Measurements from ENCODE around the gene TAF1C.

The TAF1C gene

DNA sequence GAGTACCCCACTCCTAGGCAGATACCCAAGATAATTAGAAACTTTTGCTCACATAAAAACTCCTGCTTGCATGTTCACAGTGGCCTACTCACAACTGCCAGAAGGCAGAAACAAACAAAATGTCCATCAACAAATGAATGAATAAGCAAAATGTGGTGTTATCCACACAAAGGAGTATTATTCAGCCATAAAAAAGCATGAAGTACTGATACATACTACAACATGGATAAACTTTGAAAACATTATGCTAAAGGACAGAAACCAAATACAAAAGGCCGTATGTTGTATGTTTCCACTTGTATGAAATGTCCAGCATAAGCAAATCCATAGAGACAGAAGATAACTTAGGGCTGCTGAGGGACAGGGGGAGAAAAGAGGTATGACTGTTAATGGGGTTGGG lies 43.8 kb downstream of the TAF1C start:
- Histone ChIP-seq H3K9me3 (ENCODE audit: insufficient read depth, low read depth, low read length) (no peaks in the 10 kb centered on the region), H3F3A (ENCODE audit: low read depth) (no peaks in the 10 kb centered on the region; the same call in 1 of the 2 replicates), H3K4me1 (ENCODE audit: insufficient read depth, low read length, poor library complexity, severe bottlenecking) (peaks cover 37% of the 10 kb centered on the region), H3K4me2 (ENCODE audit: low read depth, low read length, poor library complexity, severe bottlenecking) (peak overlapping the region; percentile 89), H3K4me3 (ENCODE audit: low read length, poor library complexity, severe bottlenecking) (peak overlapping the region; percentile 82), H3K79me2 (ENCODE audit: insufficient read depth, low read length) (peaks cover 56% of the 10 kb centered on the region), H2AFZ (ENCODE audit: low read length) (no peak overlapping the region), H3K36me3 (ENCODE audit: insufficient read depth, low read length) (no peaks in the 10 kb centered on the region), H3K27me3 (ENCODE audit: insufficient read depth, low read length, poor library complexity, severe bottlenecking) (no peaks in the 10 kb centered on the region), H4K20me1 (ENCODE audit: insufficient read depth, low read length, poor library complexity, severe bottlenecking) (peaks cover 16% of the 10 kb centered on the region), H3K9ac (ENCODE audit: low read depth, low read length, poor library complexity, severe bottlenecking) (peak overlapping the region; percentile 79), H3K9me2 (replicated peaks; ENCODE audit: low read depth, low read length) (no peaks in the 10 kb centered on the region)
- TF ChIP-seq EZH2phosphoT487 (IDR thresholded peaks at IDR 0.05; ENCODE audit: borderline replicate concordance) = no peak
- no peak for TF ChIP-seq CTCF (conservative IDR thresholded peaks at IDR 0.05; ENCODE audit: low read length)

GRCh38 chr16:84141143-84141670 lies 45.6 kb downstream of the TAF1C start:
- Histone ChIP-seq H3K27me3 (ENCODE audit: insufficient read depth, low read length, poor library complexity, severe bottlenecking) (no peaks in the 10 kb centered on the region), H4K20me1 (ENCODE audit: insufficient read depth, low read length, poor library complexity, severe bottlenecking) (peaks cover 16% of the 10 kb centered on the region), H3K9me2 (replicated peaks; ENCODE audit: low read depth, low read length) (no peaks in the 10 kb centered on the region), H2AFZ (ENCODE audit: low read length) (no peak overlapping the region), H3K4me2 (ENCODE audit: low read depth, low read length, poor library complexity, severe bottlenecking) (peak overlapping the region; percentile 32), H3K4me1 (ENCODE audit: insufficient read depth, low read length, poor library complexity, severe bottlenecking) (peaks cover 56% of the 10 kb centered on the region), H3K36me3 (ENCODE audit: insufficient read depth, low read length) (no peaks in the 10 kb centered on the region), H3K4me3 (ENCODE audit: low read length, poor library complexity, severe bottlenecking) (no peak overlapping the region), H3K9ac (ENCODE audit: low read depth, low read length, poor library complexity, severe bottlenecking) (no peak overlapping the region), H3K79me2 (ENCODE audit: insufficient read depth, low read length) (peaks cover 74% of the 10 kb centered on the region), H3K9me3 (ENCODE audit: insufficient read depth, low read depth, low read length) (no peaks in the 10 kb centered on the region), H3F3A (ENCODE audit: low read depth) (no peaks in the 10 kb centered on the region; the same call in 1 of the 2 replicates)
- TF ChIP-seq CTCF (conservative IDR thresholded peaks at IDR 0.05; ENCODE audit: low read length) (peak; percentile 68), EZH2phosphoT487 (IDR thresholded peaks at IDR 0.05; ENCODE audit: borderline replicate concordance) (no peak)

DNA sequence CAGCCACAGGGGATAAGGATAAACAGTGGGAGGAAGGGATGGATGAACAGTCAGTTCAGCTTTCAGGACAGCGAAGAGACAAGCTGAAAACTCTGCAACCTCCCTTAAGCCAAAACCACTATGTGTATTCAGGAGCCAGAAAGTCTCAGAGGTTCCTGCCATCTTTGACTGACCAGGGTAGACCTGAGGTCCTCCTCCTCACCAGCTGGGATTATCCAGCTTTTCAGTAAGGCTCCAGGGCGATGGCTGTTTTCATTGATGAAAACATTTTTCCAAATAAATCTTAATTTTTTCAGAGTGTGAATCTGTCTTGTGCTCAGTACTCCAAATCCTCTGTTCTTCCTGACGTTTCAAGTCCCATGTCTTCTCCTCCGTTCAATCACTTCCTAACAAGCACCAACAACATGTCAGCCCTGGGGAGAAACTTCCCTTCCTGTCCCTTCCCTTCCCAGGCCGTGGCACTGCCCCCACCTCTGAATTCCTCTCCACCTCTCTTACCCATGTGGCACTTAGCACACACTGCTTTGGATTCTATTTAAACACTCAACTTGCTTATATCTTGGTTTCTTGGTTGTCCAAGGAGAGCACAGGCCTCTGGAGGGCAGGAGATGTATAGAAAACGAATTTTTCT lies 47.1 kb downstream of the TAF1C start:
- H4K20me1 ChIP-seq (ENCODE audit: insufficient read depth, low read length, poor library complexity, severe bottlenecking) = peaks cover 16% of the 10 kb centered on the region
- H3K9ac ChIP-seq (ENCODE audit: low read depth, low read length, poor library complexity, severe bottlenecking) = peak overlapping the region; percentile 72
- H3K4me3 ChIP-seq (ENCODE audit: low read length, poor library complexity, severe bottlenecking) = peak overlapping the region; percentile 72
- no peak overlapping the region for H2AFZ ChIP-seq (ENCODE audit: low read length)
- no peaks in the 10 kb centered on the region for H3K36me3 ChIP-seq (ENCODE audit: insufficient read depth, low read length)
- no peaks in the 10 kb centered on the region for H3K9me2 ChIP-seq (replicated peaks; ENCODE audit: low read depth, low read length)
- peaks cover 87% of the 10 kb centered on the region for H3K79me2 ChIP-seq (ENCODE audit: insufficient read depth, low read length)
- H3F3A ChIP-seq (ENCODE audit: low read depth) = no peaks in the 10 kb centered on the region; the same call in 1 of the 2 replicates
- TF ChIP-seq EZH2phosphoT487 (IDR thresholded peaks at IDR 0.05; ENCODE audit: borderline replicate concordance) = no peak
- TF ChIP-seq CTCF (conservative IDR thresholded peaks at IDR 0.05; ENCODE audit: low read length) = no peak
- no peaks in the 10 kb centered on the region for H3K9me3 ChIP-seq (ENCODE audit: insufficient read depth, low read depth, low read length)
- peak overlapping the region; percentile 79 for H3K4me2 ChIP-seq (ENCODE audit: low read depth, low read length, poor library complexity, severe bottlenecking)
- H3K27me3 ChIP-seq (ENCODE audit: insufficient read depth, low read length, poor library complexity, severe bottlenecking) = no peaks in the 10 kb centered on the region
- H3K4me1 ChIP-seq (ENCODE audit: insufficient read depth, low read length, poor library complexity, severe bottlenecking) = peaks cover 67% of the 10 kb centered on the region
